Motor neuron (in vitro differentiated cells): ENCODE measurements around the gene GALNT10. TPM values are rescaled to one million over a fixed set of nuclear protein-coding genes. Genes with fewer than 3 reads are reported as not detected.

Experiments used
- ATAC-seq, 8 experiments: fragments of 200-7000 bp; cut with Tn5 transposase; replicated peaks in 6 of 8; 2 replicates each; pipeline ENCODE4 v1.8.0; 2021; ENCODE audit warnings: mild to moderate bottlenecking in 8 of 8, moderate library complexity in 8 of 8
- H3K27ac ChIP-seq, 2 donors: fragments of 250-450 bp; sonication (Bioruptor Pico); 2 replicates each; pipeline ENCODE4 v1.9.0; 2021; ENCODE audit warnings: antibody characterized with exemption in 2 of 2, mild to moderate bottlenecking in 2 of 2, moderate library complexity in 1 of 2
- H3K4me1 ChIP-seq, 2 donors: fragments of 250-450 bp; sonication (Bioruptor Pico); replicated peaks in 1 of 2; 2 replicates each; pipeline ENCODE4 v1.6.1; 2021; ENCODE audit warnings: antibody characterized with exemption in 2 of 2, mild to moderate bottlenecking in 2 of 2, moderate library complexity in 1 of 2
- H3K4me3 ChIP-seq, 5 donors: fragments of 250-450 bp; sonication (Bioruptor Pico); 2 replicates each; pipeline ENCODE4 v1.9.0; 2021; ENCODE audit warnings: antibody characterized with exemption in 5 of 5, mild to moderate bottlenecking in 5 of 5, moderate library complexity in 4 of 5
- WGBS, 10 experiments: fragments of 450-650 bp; shearing (Covaris generic); methylation state at CpG; one replicate each; pipeline ENCODE4 v1.0.0; 2022; 5-methylcytosine and 5-hydroxymethylcytosine counted together
- in situ Hi-C, 9 experiments: fragments of 400-800 bp; cut with MboI; loops; one replicate each; pipeline ENCODE4 v1.15.0; 2021; ENCODE audit warnings: low sequenced_read_pairs in 9 of 9, low pct_unique_long_range_greater_than_20kb in 2 of 9; ENCODE audit not compliant: unreplicated experiment in 9 of 9
- total RNA-seq, 8 experiments: library from RNA; unstranded; fragments of 300-600 nt; gene quantifications; 2 replicates each; pipeline versions ENCODE4 v1.2.3 to v1.2.4, GENCODE V29; 2022

Gene GALNT10
- total RNA-seq, 8 experiments from 2014 or later = 2.8 to 33.3 (median 7.5) TPM

DNA sequence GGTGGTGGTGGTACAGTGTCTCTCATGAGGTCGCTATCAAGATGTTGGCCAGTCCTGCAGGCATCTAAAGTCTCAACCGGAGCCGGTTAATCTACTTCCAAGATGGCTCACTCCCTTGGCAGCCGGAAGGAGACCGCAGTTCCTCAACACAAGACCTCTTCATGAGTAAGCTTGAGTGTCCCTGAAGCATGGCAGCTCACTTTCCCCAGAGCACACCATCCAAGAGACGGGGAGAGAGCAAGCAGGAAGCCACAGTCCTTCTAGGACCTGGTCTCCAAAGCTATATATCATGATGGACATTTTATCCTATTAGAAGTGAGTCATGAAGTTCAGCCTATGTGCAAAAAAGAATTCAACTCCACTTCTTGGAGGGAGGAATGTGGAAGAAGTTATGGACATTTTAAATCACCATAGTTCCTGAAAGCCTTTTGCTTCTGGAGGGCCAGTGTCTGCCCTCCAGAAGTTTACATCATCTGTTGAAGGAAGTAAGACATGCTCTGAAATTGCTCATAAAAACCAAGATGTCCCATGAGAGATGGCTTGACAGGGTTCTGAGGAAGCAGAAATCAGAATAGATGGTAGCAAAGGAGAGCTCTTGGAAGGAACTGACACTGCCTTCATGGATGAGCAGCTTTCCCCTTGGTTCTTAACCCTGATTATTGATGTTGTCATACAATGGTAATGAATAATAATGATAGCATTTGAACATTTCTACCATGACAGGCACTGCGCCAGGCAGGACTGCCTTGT, 21.3 kb downstream of the GALNT10 start:
- 56 to 100% (median 89%) methylated on average over 1 to 6 of the region's 7 CpGs; no CpG with 5 or more reads in 3 of the 10 experiments for WGBS, 10 experiments
- Histone ChIP-seq H3K4me1 (peaks cover 0 to 3% of the 10 kb centered on the region in 2 donors), H3K4me3 (no peak overlapping the region), H3K27ac (no peak overlapping the region)
- in situ Hi-C loops = loop anchor here in 1 of 9 experiments (25.0 kb wide), 1 partner anchor 200 kb away; no protein-coding TSS in a partner anchor
- peak in 4 of 8 experiments; percentile 29 to 57 (median 46) for ATAC-seq

DNA sequence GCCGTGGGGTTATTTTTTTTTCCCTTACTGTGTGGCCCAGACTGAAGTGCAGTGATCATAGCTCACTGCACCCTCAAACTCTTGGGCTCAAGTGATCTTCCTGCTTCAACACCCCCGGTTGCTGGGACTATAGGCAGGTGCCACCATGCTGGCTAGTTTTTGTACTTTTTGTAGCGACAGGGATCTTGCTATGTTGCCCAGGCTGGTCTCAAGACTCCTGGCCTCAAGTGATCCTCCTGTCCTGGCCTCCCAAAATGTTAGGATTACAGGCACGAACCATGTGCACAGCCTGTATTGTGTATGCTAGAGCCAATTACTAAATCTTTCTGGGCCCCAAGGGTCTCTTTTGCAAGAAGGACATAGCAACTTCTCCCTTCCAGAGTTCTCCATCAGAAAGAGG, 23.1 kb downstream of the GALNT10 start:
- 80 to 100% (median 100%) methylated on average over 1 to 3 of the region's 4 CpGs; no CpG with 5 or more reads in 1 of the 10 experiments for WGBS, 10 experiments
- no peak for ATAC-seq
- in situ Hi-C loops = loop anchor here in 1 of 9 experiments (25.0 kb wide), 1 partner anchor 199 kb away; no protein-coding TSS in a partner anchor
- Histone ChIP-seq H3K4me1 (peaks cover 11 to 14% of the 10 kb centered on the region in 2 donors), H3K4me3 (no peak overlapping the region), H3K27ac (no peak overlapping the region)

DNA sequence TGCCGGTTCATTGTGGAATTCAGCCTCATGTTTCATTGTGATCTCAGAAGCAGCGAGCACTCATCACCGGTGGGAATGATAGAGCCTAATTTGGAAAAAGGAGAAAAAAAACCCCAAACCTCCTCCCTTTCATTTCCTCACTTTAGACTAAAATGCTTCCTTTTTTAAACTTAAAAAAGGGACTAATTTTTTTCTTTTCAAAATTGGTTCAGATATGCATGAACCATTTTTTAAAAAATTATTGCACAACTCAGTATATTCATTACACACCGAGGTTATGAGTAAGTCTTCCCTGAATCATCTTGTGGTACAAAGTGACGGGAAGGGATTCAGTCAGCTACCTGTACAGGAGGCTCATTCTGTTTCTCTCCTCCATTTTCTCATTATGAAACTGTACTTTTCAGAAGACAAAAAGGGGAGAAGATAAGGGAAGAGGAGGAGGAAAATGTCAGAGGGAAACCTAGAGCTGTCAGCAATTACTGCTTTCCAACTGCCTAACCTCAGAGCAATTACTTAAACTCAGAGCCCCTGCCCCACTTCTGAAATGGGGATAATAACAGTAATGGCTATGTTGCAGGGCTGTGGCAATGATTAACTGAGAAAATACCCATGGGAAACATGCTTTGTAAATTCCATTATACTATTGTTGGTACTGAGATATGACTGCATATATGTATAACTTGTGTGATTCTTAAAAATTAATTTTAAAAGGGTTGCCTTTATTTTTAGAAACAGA, 24.0 kb downstream of the GALNT10 start:
- in situ Hi-C loops = loop anchor here in 1 of 9 experiments (25.0 kb wide), 1 partner anchor 198 kb away; no protein-coding TSS in a partner anchor
- Histone ChIP-seq H3K4me1 (peaks cover 14 to 16% of the 10 kb centered on the region in 2 donors), H3K4me3 (no peak overlapping the region), H3K27ac (no peak overlapping the region)
- ATAC-seq = peak in 2 of 8 experiments; percentile 44 to 45
- 19 to 87% (median 65%) methylated on average over 2 to 5 of the region's 5 CpGs for WGBS, 10 experiments

- Histone ChIP-seq H3K27ac (no peak overlapping the region), H3K4me3 (no peak overlapping the region), H3K4me1 (peaks cover 16 to 19% of the 10 kb centered on the region in 2 donors)
- ATAC-seq = no peak
- in situ Hi-C loops = loop anchor here in 1 of 9 experiments (25.0 kb wide), 1 partner anchor 197 kb away; no protein-coding TSS in a partner anchor
- WGBS, 10 experiments = 90 to 100% (median 100%) methylated on average over 1 to 2 of the region's 2 CpGs; no CpG with 5 or more reads in 2 of the 10 experiments
These were observed 25.2 kb downstream of the GALNT10 start for GRCh38 chr5:154215571-154216325.

GRCh38 chr5:154217462-154217861, 26.9 kb downstream of the GALNT10 start:
- Histone ChIP-seq H3K27ac (peak overlapping the region in 1 of 2 donors; percentile 33), H3K4me3 (no peak overlapping the region), H3K4me1 (peaks cover 19 to 22% of the 10 kb centered on the region in 2 donors)
- 90 to 100% (median 100%) methylated on average over 1 to 4 of the region's 4 CpGs; no CpG with 5 or more reads in 5 of the 10 experiments for WGBS, 10 experiments
- in situ Hi-C loops = loop anchor here in 1 of 9 experiments (25.0 kb wide), 1 partner anchor 195 kb away; no protein-coding TSS in a partner anchor
- peak in 4 of 8 experiments; percentile 12 to 61 (median 55) for ATAC-seq

DNA sequence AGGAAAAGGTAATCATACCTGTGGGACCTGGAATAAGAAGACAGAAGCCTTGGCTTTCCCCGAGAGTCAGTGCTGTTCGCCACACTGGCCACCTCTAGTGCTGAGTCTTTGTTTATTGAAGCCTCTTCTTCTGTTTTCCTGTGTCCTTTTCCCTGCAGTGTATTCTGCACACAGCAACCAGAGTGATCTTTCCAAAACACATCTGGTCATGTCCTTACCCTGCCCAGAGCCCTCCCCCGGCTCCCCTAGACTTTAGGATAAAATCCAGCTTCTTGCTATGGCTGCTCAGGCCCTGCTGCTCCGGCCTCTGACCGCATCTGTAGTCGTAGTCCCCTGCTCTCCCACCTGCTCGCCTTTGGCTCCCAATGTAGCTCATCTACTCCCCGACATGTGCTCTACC, 28.3 kb downstream of the GALNT10 start:
- Histone ChIP-seq H3K4me1 (peaks cover 19 to 22% of the 10 kb centered on the region in 2 donors), H3K4me3 (no peak overlapping the region), H3K27ac (no peak overlapping the region)
- in situ Hi-C loops = loop anchor here in 1 of 9 experiments (25.0 kb wide), 1 partner anchor 194 kb away; no protein-coding TSS in a partner anchor
- ATAC-seq = no peak
- 60 to 100% (median 100%) methylated on average over 1 to 5 of the region's 8 CpGs; no CpG with 5 or more reads in 1 of the 10 experiments for WGBS, 10 experiments

- H3K27ac ChIP-seq = no peak overlapping the region
- ATAC-seq = no peak
These were observed 30.1 kb downstream of the GALNT10 start for GRCh38 chr5:154220625-154221024.

GRCh38 chr5:154221371-154221896, 30.9 kb downstream of the GALNT10 start:
- Histone ChIP-seq H3K4me1 (peaks cover 19 to 22% of the 10 kb centered on the region in 2 donors), H3K27ac (no peak overlapping the region), H3K4me3 (no peak overlapping the region)
- 20 to 88% (median 67%) methylated on average over 1 to 7 of the region's 8 CpGs; no CpG with 5 or more reads in 3 of the 10 experiments for WGBS, 10 experiments
- in situ Hi-C loops = loop anchor here in 1 of 9 experiments (25.0 kb wide), 1 partner anchor 191 kb away; no protein-coding TSS in a partner anchor
- peak in 1 of 8 experiments; percentile 54 for ATAC-seq

More at GRCh38 chr5:154220625-154221024, 30.1 kb downstream of the GALNT10 start:
- in situ Hi-C loops = loop anchor here in 1 of 9 experiments (25.0 kb wide), 1 partner anchor 192 kb away; no protein-coding TSS in a partner anchor
- H3K4me3 ChIP-seq = no peak overlapping the region
- H3K4me1 ChIP-seq = peaks cover 19 to 22% of the 10 kb centered on the region in 2 donors

DNA sequence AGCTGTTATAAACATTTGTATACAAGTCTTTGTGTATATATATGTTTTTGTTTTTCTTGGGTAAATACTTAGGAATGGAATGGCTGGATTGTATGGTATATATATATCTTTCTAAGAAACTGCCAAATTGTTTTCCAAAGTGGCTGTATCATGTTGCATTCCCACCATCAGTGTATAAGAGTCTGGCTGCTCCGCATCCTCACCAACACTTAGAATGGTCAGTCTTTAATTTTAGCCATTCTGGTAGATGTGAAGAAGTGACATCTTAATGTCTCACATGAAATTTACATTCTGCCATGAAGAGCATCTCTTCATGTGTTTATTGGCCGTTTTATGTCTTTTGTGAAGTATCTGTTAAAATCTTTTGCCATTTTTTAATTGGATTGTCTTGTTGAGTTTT, 31.9 kb downstream of the GALNT10 start:
- no peak overlapping the region for H3K27ac ChIP-seq
- 80 to 100% (median 95%) methylated on average over 1 to 2 of the region's 2 CpGs; no CpG with 5 or more reads in 2 of the 10 experiments for WGBS, 10 experiments

GRCh38 chr5:154223320-154223719, 32.8 kb downstream of the GALNT10 start:
- 80 to 100% (median 90%) methylated on average over 1 to 2 of the region's 3 CpGs; no CpG with 5 or more reads in 5 of the 10 experiments for WGBS, 10 experiments
- in situ Hi-C loops = loop anchor here in 1 of 9 experiments (25.0 kb wide), 1 partner anchor 189 kb away; no protein-coding TSS in a partner anchor
- Histone ChIP-seq H3K27ac (no peak overlapping the region), H3K4me1 (peaks cover 4 to 11% of the 10 kb centered on the region in 2 donors), H3K4me3 (no peak overlapping the region)
- ATAC-seq = no peak

More for the DNA sequence above, 31.9 kb downstream of the GALNT10 start:
- Histone ChIP-seq H3K4me3 (no peak overlapping the region), H3K4me1 (peaks cover 10 to 17% of the 10 kb centered on the region in 2 donors)
- in situ Hi-C loops = loop anchor here in 1 of 9 experiments (25.0 kb wide), 1 partner anchor 190 kb away; no protein-coding TSS in a partner anchor
- ATAC-seq = no peak

GRCh38 chr5:154227090-154227489, 36.6 kb downstream of the GALNT10 start:
- in situ Hi-C loops = no loop called here
- no peak for ATAC-seq
- WGBS, 10 experiments = 44 to 100% (median 57%) methylated on average over 1 to 2 of the region's 2 CpGs; no CpG with 5 or more reads in 1 of the 10 experiments
- H3K27ac ChIP-seq = no peak overlapping the region
- H3K4me1 ChIP-seq = no peaks in the 10 kb centered on the region
- H3K4me3 ChIP-seq = no peak overlapping the region

DNA sequence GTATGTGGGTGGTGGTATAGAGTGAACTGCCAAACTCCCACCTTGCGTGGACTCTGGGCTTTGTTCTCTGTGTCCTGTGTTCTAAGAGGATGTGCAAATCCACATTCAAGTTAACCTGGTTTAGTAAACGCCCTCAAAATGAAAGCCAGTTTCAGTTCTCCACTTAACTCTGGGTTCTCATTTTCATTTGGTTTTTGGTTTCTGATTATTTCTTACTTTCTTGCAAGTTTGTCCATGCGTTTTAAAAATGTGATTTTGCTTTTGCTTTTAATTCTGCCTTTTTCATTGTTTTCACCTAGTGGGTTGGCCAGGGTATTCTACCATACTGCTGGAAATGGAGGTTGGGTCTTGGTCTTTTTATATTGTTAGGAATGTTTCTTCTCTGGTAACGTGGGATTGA, 38.2 kb downstream of the GALNT10 start:
- WGBS, 10 experiments = 71 to 100% (median 82%) methylated on average over 1 to 4 of the region's 4 CpGs
- no peak overlapping the region for H3K4me3 ChIP-seq
- in situ Hi-C loops = no loop called here
- H3K4me1 ChIP-seq = no peaks in the 10 kb centered on the region
- no peak overlapping the region for H3K27ac ChIP-seq
- ATAC-seq = no peak
